ENCODE data around the gene OR11H6. TPM values are rescaled to one million over a fixed set of nuclear protein-coding genes. Genes with fewer than 3 reads are reported as not detected.
"Not testable (repeated sequence)": the region's sequence is repeated elsewhere in the genome, so short reads cannot be mapped to it uniquely, and the experiment has no call there.

Gene OR11H6
- total and polyA plus RNA-seq, 2 donors (not counting 3 experiments of a cell fraction or from before 2014, with no cell fraction given) = not detected

DNA sequence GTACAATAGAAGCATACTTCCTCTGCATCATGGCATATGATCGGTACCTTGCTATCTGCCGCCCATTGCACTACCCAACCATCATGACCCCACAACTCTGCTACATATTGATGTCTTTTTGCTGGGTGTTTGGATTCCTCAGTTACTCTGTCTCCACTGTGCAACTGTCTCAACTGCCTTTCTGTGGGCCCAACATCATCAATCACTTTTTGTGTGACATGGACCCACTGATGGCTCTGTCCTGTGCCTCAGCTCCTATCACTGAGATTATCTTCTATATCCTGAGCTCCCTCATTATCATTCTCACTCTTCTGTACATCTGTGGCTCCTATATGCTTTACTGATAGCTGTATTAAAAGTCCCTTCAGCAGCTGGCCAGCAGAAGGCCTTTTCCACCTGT is 13.9 kb upstream of the OR11H6 start:
- Histone ChIP-seq H3K27me3 (ENCODE audit: control insufficient read depth in 2 of 2, insufficient read depth in 2 of 2, low read length in 2 of 2) (no peaks in the 10 kb centered on the region), H3K9me1 (replicated peaks; ENCODE audit: control insufficient read depth, extremely low read depth, insufficient read depth, low read length) (no peaks in the 10 kb centered on the region), H3K4me2 (ENCODE audit: insufficient read depth, low read length) (no peak overlapping the region), H3K4me1 (ENCODE audit: control insufficient read depth, extremely low read depth, insufficient read depth, low read length) (no peaks in the 10 kb centered on the region), H3K27ac (ENCODE audit: insufficient read depth, low read depth, low read length) (no peak overlapping the region), H2AFZ (ENCODE audit: low read depth, low read length) (no peak overlapping the region), H3K9me3 (replicated peaks; ENCODE audit: control insufficient read depth, insufficient read depth, low read length) (no peaks in the 10 kb centered on the region), H3K79me2 (ENCODE audit: control insufficient read depth, insufficient read depth, low read length) (no peaks in the 10 kb centered on the region), H3K4me3 (replicated peaks in 1 of 3; ENCODE audit: insufficient read depth in 1 of 3, low read depth in 1 of 3, low read length in 3 of 3) (no peak overlapping the region), H4K20me1 (replicated peaks; ENCODE audit: control insufficient read depth, extremely low read depth, insufficient read depth, low read length) (no peaks in the 10 kb centered on the region), H3K9ac (replicated peaks; ENCODE audit: extremely low read depth, insufficient read depth, low read length) (no peak overlapping the region), H3K36me3 (ENCODE audit: control insufficient read depth in 2 of 2, extremely low read depth in 1 of 2, insufficient read depth in 2 of 2, low read length in 2 of 2) (no peaks in the 10 kb centered on the region)
- DNase-seq (ENCODE audit: low read depth, low spot score) (no peak), FAIRE-seq (no peak)
- intact Hi-C loops (cut with micrococcal nuclease) = no loop called here
- dilution Hi-C loops (cut with MboI; ENCODE audit: extremely low pct_ligation_motif_present, low sequenced_read_pairs) = no loop called here
- ChIA-PET CTCF (no interaction called here), POLR2A (no interaction called here)
- TF ChIP-seq EZH2 (IDR thresholded peaks at IDR 0.05; ENCODE audit: borderline replicate concordance, low read depth, low read length, severe bottlenecking) (no peak), POLR2A (IDR thresholded peaks at IDR 0.05; ENCODE audit: low read depth, low read length) (no peak), GATA2 (IDR thresholded peaks at IDR 0.05; ENCODE audit: insufficient read depth, insufficient read length, low read depth, low read length) (no peak), JUN (IDR thresholded peaks at IDR 0.05; ENCODE audit: borderline replicate concordance, insufficient read depth, insufficient read length, low read depth) (no peak), POLR2AphosphoS5 (IDR thresholded peaks at IDR 0.05; ENCODE audit: insufficient read depth, low read depth, low read length) (no peak), FOS (IDR thresholded peaks at IDR 0.05; ENCODE audit: borderline replicate concordance, insufficient read depth, low read length) (no peak)
- TF ChIP-seq, protein P1, sequence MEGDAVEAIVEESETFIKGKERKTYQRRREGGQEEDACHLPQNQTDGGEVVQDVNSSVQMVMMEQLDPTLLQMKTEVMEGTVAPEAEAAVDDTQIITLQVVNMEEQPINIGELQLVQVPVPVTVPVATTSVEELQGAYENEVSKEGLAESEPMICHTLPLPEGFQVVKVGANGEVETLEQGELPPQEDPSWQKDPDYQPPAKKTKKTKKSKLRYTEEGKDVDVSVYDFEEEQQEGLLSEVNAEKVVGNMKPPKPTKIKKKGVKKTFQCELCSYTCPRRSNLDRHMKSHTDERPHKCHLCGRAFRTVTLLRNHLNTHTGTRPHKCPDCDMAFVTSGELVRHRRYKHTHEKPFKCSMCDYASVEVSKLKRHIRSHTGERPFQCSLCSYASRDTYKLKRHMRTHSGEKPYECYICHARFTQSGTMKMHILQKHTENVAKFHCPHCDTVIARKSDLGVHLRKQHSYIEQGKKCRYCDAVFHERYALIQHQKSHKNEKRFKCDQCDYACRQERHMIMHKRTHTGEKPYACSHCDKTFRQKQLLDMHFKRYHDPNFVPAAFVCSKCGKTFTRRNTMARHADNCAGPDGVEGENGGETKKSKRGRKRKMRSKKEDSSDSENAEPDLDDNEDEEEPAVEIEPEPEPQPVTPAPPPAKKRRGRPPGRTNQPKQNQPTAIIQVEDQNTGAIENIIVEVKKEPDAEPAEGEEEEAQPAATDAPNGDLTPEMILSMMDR (IDR thresholded peaks at IDR 0.05; ENCODE audit: extremely low read depth in 1 of 2, insufficient read depth in 1 of 2, low read depth in 1 of 2, low read length in 2 of 2) = no peak
- BruUV-seq (replicated peaks) = no TSS peak

GRCh38 chr14:20212406-20212805 is 11.1 kb upstream of the OR11H6 start:
- FAIRE-seq; H3K9me1 ChIP-seq (replicated peaks; ENCODE audit: control insufficient read depth, extremely low read depth, insufficient read depth, low read length); H3K4me3 ChIP-seq (replicated peaks in 1 of 3; ENCODE audit: insufficient read depth in 1 of 3, low read depth in 1 of 3, low read length in 3 of 3); H2AFZ ChIP-seq (ENCODE audit: low read depth, low read length); CTCF ChIA-PET; H4K20me1 ChIP-seq (replicated peaks; ENCODE audit: control insufficient read depth, extremely low read depth, insufficient read depth, low read length); POLR2A ChIA-PET; H3K27ac ChIP-seq (ENCODE audit: insufficient read depth, low read depth, low read length); intact Hi-C loops (cut with micrococcal nuclease); H3K9ac ChIP-seq (replicated peaks; ENCODE audit: extremely low read depth, insufficient read depth, low read length); H3K27me3 ChIP-seq (ENCODE audit: control insufficient read depth in 2 of 2, insufficient read depth in 2 of 2, low read length in 2 of 2); DNase-seq (ENCODE audit: low read depth, low spot score); H3K79me2 ChIP-seq (ENCODE audit: control insufficient read depth, insufficient read depth, low read length); H3K4me1 ChIP-seq (ENCODE audit: control insufficient read depth, extremely low read depth, insufficient read depth, low read length); H3K36me3 ChIP-seq (ENCODE audit: control insufficient read depth in 2 of 2, extremely low read depth in 1 of 2, insufficient read depth in 2 of 2, low read length in 2 of 2); BruUV-seq (replicated peaks); dilution Hi-C loops (cut with MboI; ENCODE audit: extremely low pct_ligation_motif_present, low sequenced_read_pairs); H3K9me3 ChIP-seq (replicated peaks; ENCODE audit: control insufficient read depth, insufficient read depth, low read length); H3K4me2 ChIP-seq (ENCODE audit: insufficient read depth, low read length): not testable (repeated sequence)
